Choroid plexus epithelial cell (primary cell): ENCODE data around the gene LNPK.
"Not testable (repeated sequence)": the region's sequence is repeated elsewhere in the genome, so short reads cannot be mapped to it uniquely, and the experiment has no call there.

Source experiments
- DNase-seq: peaks from one replicate; pipeline ENCODE4 v3.0.0-alpha.2; 2010; ENCODE audit warnings: low read depth
- H3K4me3 ChIP-seq: 2 replicates; pipeline ENCODE4 v1.5.1; 2011; ENCODE audit warnings: low read depth, mild to moderate bottlenecking, control low read depth, low read length, moderate library complexity
- CTCF ChIP-seq: conservative IDR thresholded peaks from 2 replicates; pipeline ENCODE4 v1.5.1; 2011; ENCODE audit warnings: low read depth, mild to moderate bottlenecking, control low read depth, inconsistent platforms, low read length, moderate library complexity

LNPK gene

GRCh38 chr2:175976391-175977157, 25.5 kb downstream of the LNPK start:
- DNase-seq: peak; percentile 24
- H3K4me3 ChIP-seq: no peak overlapping the region
- no peak for TF ChIP-seq CTCF

GRCh38 chr2:175973373-175973772, 28.7 kb downstream of the LNPK start:
- no peak for TF ChIP-seq CTCF
- no peak overlapping the region for H3K4me3 ChIP-seq
- DNase-seq: no peak

GRCh38 chr2:175966839-175967238, 35.2 kb downstream of the LNPK start:
- no peak for TF ChIP-seq CTCF
- no peak overlapping the region for H3K4me3 ChIP-seq
- no peak for DNase-seq

- DNase-seq: no peak
- H3K4me3 ChIP-seq: no peak overlapping the region
- TF ChIP-seq CTCF: no peak
These were observed 36.3 kb downstream of the LNPK start for GRCh38 chr2:175965773-175966172.

GRCh38 chr2:175964195-175964594, 37.9 kb downstream of the LNPK start:
- peak; percentile 18 for DNase-seq
- no peak overlapping the region for H3K4me3 ChIP-seq
- TF ChIP-seq CTCF: peak; percentile 49

- H3K4me3 ChIP-seq, DNase-seq: not testable (repeated sequence)
These were observed 38.9 kb downstream of the LNPK start for GRCh38 chr2:175963171-175963570.

- no peak for DNase-seq
- no peak for TF ChIP-seq CTCF
- no peak overlapping the region for H3K4me3 ChIP-seq
These were observed 44.2 kb downstream of the LNPK start for GRCh38 chr2:175957845-175958244.
